Right kidney (tissue), 1 donor: ENCODE results near the gene DOCK10.

Source experiments
- DNase-seq: peaks from one replicate; pipeline ENCODE4 v3.0.0-alpha.2; 2016

The DOCK10 gene

GRCh38 chr2:224769489-224769888 is 272.8 kb downstream of the DOCK10 start:
- no peak for DNase-seq

GRCh38 chr2:224764565-224765236 is 277.6 kb downstream of the DOCK10 start:
- no peak for DNase-seq

GRCh38 chr2:224757934-224758548 is 284.2 kb downstream of the DOCK10 start:
- no peak for DNase-seq

GRCh38 chr2:224753743-224754540 is 288.3 kb downstream of the DOCK10 start:
- DNase-seq = no peak

GRCh38 chr2:224751996-224752698 is 290.1 kb downstream of the DOCK10 start:
- no peak for DNase-seq

GRCh38 chr2:224749136-224749535 is 293.1 kb downstream of the DOCK10 start:
- no peak for DNase-seq

GRCh38 chr2:224747765-224748164 is 294.5 kb downstream of the DOCK10 start:
- DNase-seq = no peak

- no peak for DNase-seq
Measured at GRCh38 chr2:224736227-224736626, 306.0 kb downstream of the DOCK10 start.

GRCh38 chr2:224734949-224735348 is 307.3 kb downstream of the DOCK10 start:
- no peak for DNase-seq

- no peak for DNase-seq
Measured at GRCh38 chr2:224731665-224732064, 310.6 kb downstream of the DOCK10 start.

- no peak for DNase-seq
Measured at GRCh38 chr2:224729435-224729834, 312.8 kb downstream of the DOCK10 start.

GRCh38 chr2:224724331-224724730 is 317.9 kb downstream of the DOCK10 start:
- no peak for DNase-seq

GRCh38 chr2:224723586-224724217 is 318.6 kb downstream of the DOCK10 start:
- DNase-seq = no peak

- no peak for DNase-seq
Measured at GRCh38 chr2:224722770-224723169, 319.5 kb downstream of the DOCK10 start.

GRCh38 chr2:224722250-224722649 is 320.0 kb downstream of the DOCK10 start:
- no peak for DNase-seq

GRCh38 chr2:224716921-224717320 is 325.3 kb downstream of the DOCK10 start:
- no peak for DNase-seq

GRCh38 chr2:224716201-224716600 is 326.1 kb downstream of the DOCK10 start, which contains the start of gene CCDC195:
TSS of gene CCDC195 (minus strand) at chr2:224716365. CDS start at chr2:224716365, 0 bp downstream.
- no peak for DNase-seq
